ENCODE results near the gene FUCA2.
A peak's percentile ranks its signal among the peaks of the same experiment; 100 is the strongest.
"Not testable (repeated sequence)": the region's sequence is repeated elsewhere in the genome, so short reads cannot be mapped to it uniquely, and the experiment has no call there.

The FUCA2 gene

GRCh38 chr6:143496974-143497373 is 14.5 kb downstream of the FUCA2 start:
- DNase-seq (ENCODE audit: low spot score): no peak

GRCh38 chr6:143490775-143491174 is 20.7 kb downstream of the FUCA2 start:
- DNase-seq (ENCODE audit: low spot score): no peak

- no peak for DNase-seq (ENCODE audit: low spot score)
These were observed 21.3 kb downstream of the FUCA2 start for GRCh38 chr6:143490244-143490643.

GRCh38 chr6:143486752-143487151 is 24.8 kb downstream of the FUCA2 start:
- DNase-seq (ENCODE audit: low spot score): no peak

- no peak for DNase-seq (ENCODE audit: low spot score)
These were observed 25.6 kb downstream of the FUCA2 start for GRCh38 chr6:143485967-143486366.

GRCh38 chr6:143482593-143482992 is 28.9 kb downstream of the FUCA2 start:
- DNase-seq (ENCODE audit: low spot score): no peak

GRCh38 chr6:143478479-143479062 is 32.9 kb downstream of the FUCA2 start:
- no peak for DNase-seq (ENCODE audit: low spot score)

- no peak for DNase-seq (ENCODE audit: low spot score)
These were observed 35.0 kb downstream of the FUCA2 start for GRCh38 chr6:143476545-143476944.

- no peak for DNase-seq (ENCODE audit: low spot score)
These were observed 39.7 kb downstream of the FUCA2 start for GRCh38 chr6:143471822-143472221.

GRCh38 chr6:143468823-143469222 is 42.7 kb downstream of the FUCA2 start:
- DNase-seq (ENCODE audit: low spot score): not testable (repeated sequence)

- no peak for DNase-seq (ENCODE audit: low spot score)
These were observed 43.5 kb downstream of the FUCA2 start for GRCh38 chr6:143468026-143468425.

GRCh38 chr6:143465546-143465945 is 46.0 kb downstream of the FUCA2 start:
- no peak for DNase-seq (ENCODE audit: low spot score)

GRCh38 chr6:143457563-143458359 is 53.8 kb downstream of the FUCA2 start:
- no peak for DNase-seq (ENCODE audit: low spot score)

- no peak for DNase-seq (ENCODE audit: low spot score)
These were observed 60.0 kb downstream of the FUCA2 start for GRCh38 chr6:143451531-143451930.

GRCh38 chr6:143450453-143451371 is 60.8 kb downstream of the FUCA2 start, which contains the start of the genes ADAT2 and PEX3:
Gene ADAT2, minus strand, starts transcription at chr6:143450695. Its CDS starts 37 bp downstream, at chr6:143450658.
Gene PEX3, plus strand, starts transcription at chr6:143450805. Its CDS starts 238 bp downstream, at chr6:143451043.
- DNase-seq (ENCODE audit: low spot score): peak; percentile 94

- peak; percentile 35 for DNase-seq (ENCODE audit: low spot score)
These were observed 61.6 kb downstream of the FUCA2 start for GRCh38 chr6:143449714-143450452.

GRCh38 chr6:143449082-143449713 is 62.3 kb downstream of the FUCA2 start:
- DNase-seq (ENCODE audit: low spot score): no peak

- DNase-seq (ENCODE audit: low spot score): not testable (repeated sequence)
These were observed 63.7 kb downstream of the FUCA2 start for GRCh38 chr6:143447865-143448264.

Data from Ammon's horn (tissue), 1 donor.